ENCODE data around the gene KLHL14.

KLHL14 gene

GRCh38 chr18:32629981-32630700 lies 142.7 kb downstream of the KLHL14 start:
- DNase-seq = no peak

- no peak for DNase-seq
Measured at GRCh38 chr18:32629292-32629691, 143.5 kb downstream of the KLHL14 start.

GRCh38 chr18:32624182-32624723 lies 148.6 kb downstream of the KLHL14 start:
- no peak for DNase-seq

GRCh38 chr18:32623563-32623962 lies 149.3 kb downstream of the KLHL14 start:
- DNase-seq = no peak
